ENCODE results near the gene GLMN. TPM values are rescaled to one million over a fixed set of nuclear protein-coding genes. Genes with fewer than 3 reads are reported as not detected.

The GLMN gene
- total RNA-seq, 4 donors from 2014 or later = 2.0 to 24.6 (median 13.4) TPM

DNA sequence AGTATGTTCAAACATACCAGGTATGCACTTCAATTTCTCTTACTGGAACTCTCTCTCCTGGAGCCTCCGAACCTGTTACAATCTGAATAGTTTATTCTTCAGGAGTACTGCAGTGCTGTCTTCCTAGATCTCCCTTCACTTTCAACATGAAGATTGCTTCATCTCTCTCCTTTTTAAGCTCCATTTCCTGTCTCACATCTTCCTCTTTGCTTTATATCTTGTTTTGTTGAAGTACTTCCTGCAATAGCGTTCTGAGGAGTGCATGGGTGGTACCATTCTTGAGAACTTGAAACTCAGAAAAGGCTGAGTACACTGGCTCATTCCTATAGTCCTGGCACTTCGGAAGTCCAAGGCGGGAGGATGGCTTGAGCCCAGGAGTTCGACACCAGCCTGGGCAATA, 96.8 kb downstream of the GLMN start:
- H3K36me3 ChIP-seq = no peaks in the 10 kb centered on the region
- TF ChIP-seq POLR2A (IDR thresholded peaks at IDR 0.05) = no peak
- TF ChIP-seq, protein P1, sequence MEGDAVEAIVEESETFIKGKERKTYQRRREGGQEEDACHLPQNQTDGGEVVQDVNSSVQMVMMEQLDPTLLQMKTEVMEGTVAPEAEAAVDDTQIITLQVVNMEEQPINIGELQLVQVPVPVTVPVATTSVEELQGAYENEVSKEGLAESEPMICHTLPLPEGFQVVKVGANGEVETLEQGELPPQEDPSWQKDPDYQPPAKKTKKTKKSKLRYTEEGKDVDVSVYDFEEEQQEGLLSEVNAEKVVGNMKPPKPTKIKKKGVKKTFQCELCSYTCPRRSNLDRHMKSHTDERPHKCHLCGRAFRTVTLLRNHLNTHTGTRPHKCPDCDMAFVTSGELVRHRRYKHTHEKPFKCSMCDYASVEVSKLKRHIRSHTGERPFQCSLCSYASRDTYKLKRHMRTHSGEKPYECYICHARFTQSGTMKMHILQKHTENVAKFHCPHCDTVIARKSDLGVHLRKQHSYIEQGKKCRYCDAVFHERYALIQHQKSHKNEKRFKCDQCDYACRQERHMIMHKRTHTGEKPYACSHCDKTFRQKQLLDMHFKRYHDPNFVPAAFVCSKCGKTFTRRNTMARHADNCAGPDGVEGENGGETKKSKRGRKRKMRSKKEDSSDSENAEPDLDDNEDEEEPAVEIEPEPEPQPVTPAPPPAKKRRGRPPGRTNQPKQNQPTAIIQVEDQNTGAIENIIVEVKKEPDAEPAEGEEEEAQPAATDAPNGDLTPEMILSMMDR (IDR thresholded peaks at IDR 0.05) = no peak
- no peak for DNase-seq
- no peak overlapping the region for H3K27ac ChIP-seq
- H3K27me3 ChIP-seq = no peaks in the 10 kb centered on the region
- intact Hi-C loops (cut with DNase I; ENCODE audit: low total_unique reads) = no loop called here
- H3K9me3 ChIP-seq = no peaks in the 10 kb centered on the region
- no peaks in the 10 kb centered on the region for H3K4me1 ChIP-seq
- H3K4me3 ChIP-seq = no peak overlapping the region

Other genes with a start within 250 kb of the GLMN start
- gene SETSIP, start 223.6 kb downstream of the GLMN start, total RNA-seq = not detected
- 10 to 100 TPM in 1 of 4 donors, 1 to 10 TPM in 3; 3.7 to 15.2 (median 4.5) TPM for gene BTBD8, start 218.6 kb downstream of the GLMN start, total RNA-seq
- gene C1orf146, start 81.1 kb downstream of the GLMN start, total RNA-seq = not detected
- gene RPAP2, start 72 bp upstream of the GLMN start, total RNA-seq = 100 to 1,000 TPM in 1 of 4 donors, 10 to 100 TPM in 2, 1 to 10 TPM in 1; 7.6 to 131 (median 54.9) TPM
- 1 to 10 TPM in 1 of 4 donors, under 1 TPM in 2, not detected in 1; 0.26 to 2.4 (median 0.95) TPM for gene GFI1, start 187.9 kb upstream of the GLMN start, total RNA-seq